Glutamatergic neuron (in vitro differentiated cells): ENCODE measurements around the gene CACNA1C. TPM values are rescaled to one million over a fixed set of nuclear protein-coding genes. Genes with fewer than 3 reads are reported as not detected.

Source experiments
- DNase-seq: peaks from one replicate; pipeline ENCODE4 v3.0.0; 2022
- H3K27ac Mint-ChIP-seq: one replicate; pipeline ENCODE4 v1.8.0; 2020; ENCODE audit warnings: mild to moderate bottlenecking, mixed read lengths, inconsistent platforms; ENCODE audit not compliant: unreplicated experiment
- H3K27me3 Mint-ChIP-seq: one replicate; pipeline ENCODE4 v1.8.0; 2020; ENCODE audit warnings: mild to moderate bottlenecking, moderate library complexity, mixed read lengths, inconsistent platforms; ENCODE audit not compliant: unreplicated experiment
- H3K36me3 Mint-ChIP-seq: one replicate; pipeline ENCODE4 v1.8.0; 2020; ENCODE audit warnings: mild to moderate bottlenecking, mixed read lengths, inconsistent platforms; ENCODE audit not compliant: unreplicated experiment
- H3K4me1 Mint-ChIP-seq: one replicate; pipeline ENCODE4 v1.8.0; 2020; ENCODE audit warnings: mild to moderate bottlenecking, low read depth, mixed read lengths, inconsistent platforms; ENCODE audit not compliant: unreplicated experiment
- H3K4me3 Mint-ChIP-seq: one replicate; pipeline ENCODE4 v1.8.0; 2020; ENCODE audit warnings: mild to moderate bottlenecking, mixed read lengths, inconsistent platforms; ENCODE audit not compliant: unreplicated experiment
- H3K9me3 Mint-ChIP-seq: one replicate; pipeline ENCODE4 v1.8.0; 2020; ENCODE audit warnings: mild to moderate bottlenecking, moderate library complexity, mixed read lengths, inconsistent platforms; ENCODE audit not compliant: unreplicated experiment
- total RNA-seq: library from RNA; stranded (reverse); fragmentation: NEBNext Ultra II Directional; extraction: Animal tissue kit (Norgen Biotek cat#: 25700); gene quantifications from one replicate; pipeline ENCODE4 v1.2.1, GENCODE V29; 2021; ENCODE audit not compliant: unreplicated experiment
- TF ChIP-seq, protein P1 (sequence below): fragments of 200-600 bp; sonication (generic); IDR thresholded peaks from one replicate; pipeline ENCODE4 v1.5.0; 2021; ENCODE audit not compliant: partially characterized antibody, unreplicated experiment

Gene CACNA1C
- total RNA-seq, 1 donor from 2014 or later: 11.0 TPM

DNA sequence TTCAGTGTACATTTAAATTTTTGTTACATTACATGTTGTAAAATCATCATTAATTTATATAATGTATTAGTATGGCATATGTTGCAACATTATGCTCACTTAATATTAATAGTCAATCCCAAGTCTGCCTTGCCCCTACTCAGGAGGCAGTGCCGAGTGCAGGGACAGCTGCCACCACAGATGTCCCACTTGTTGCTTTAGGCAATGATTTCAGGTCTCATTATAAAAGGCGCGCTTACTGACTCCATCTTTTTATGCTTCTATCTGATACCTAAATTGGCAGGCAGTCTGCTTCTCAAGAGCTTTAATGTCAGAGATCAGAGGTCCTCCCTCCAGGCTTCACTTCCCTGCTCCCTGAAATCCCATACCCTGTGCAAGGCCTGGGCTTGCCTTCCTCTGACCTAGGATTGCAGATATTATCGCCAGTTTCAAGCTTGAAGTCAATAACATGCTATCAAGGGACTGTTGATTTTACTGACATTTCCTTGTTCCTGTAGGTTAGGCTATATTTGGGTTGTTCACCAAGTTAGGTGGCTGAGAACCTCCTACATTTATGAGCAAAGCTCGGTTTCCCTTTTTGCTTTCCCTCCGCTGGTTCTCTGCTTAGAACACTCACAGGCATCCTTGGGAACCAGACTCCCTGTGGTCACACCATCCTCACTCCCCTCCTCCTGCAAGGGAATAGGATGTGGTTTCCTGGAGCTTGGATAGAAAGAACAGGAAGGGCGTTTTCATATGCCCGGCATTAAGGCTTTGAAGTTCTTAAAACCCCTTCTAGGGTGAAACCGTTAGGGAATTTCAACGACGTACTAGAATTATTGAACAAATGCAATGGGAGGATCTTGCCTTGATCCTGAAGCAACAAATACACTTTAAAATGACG, 533.6 kb downstream of the CACNA1C start:
- H3K4me1 Mint-ChIP-seq: peaks cover 28% of the 10 kb centered on the region
- peaks cover 5% of the 10 kb centered on the region for H3K9me3 Mint-ChIP-seq
- no peaks in the 10 kb centered on the region for H3K27me3 Mint-ChIP-seq
- DNase-seq: no peak
- H3K36me3 Mint-ChIP-seq: peaks cover 16% of the 10 kb centered on the region
- H3K27ac Mint-ChIP-seq: no peak overlapping the region
- H3K4me3 Mint-ChIP-seq: no peak overlapping the region
- TF ChIP-seq, protein P1, sequence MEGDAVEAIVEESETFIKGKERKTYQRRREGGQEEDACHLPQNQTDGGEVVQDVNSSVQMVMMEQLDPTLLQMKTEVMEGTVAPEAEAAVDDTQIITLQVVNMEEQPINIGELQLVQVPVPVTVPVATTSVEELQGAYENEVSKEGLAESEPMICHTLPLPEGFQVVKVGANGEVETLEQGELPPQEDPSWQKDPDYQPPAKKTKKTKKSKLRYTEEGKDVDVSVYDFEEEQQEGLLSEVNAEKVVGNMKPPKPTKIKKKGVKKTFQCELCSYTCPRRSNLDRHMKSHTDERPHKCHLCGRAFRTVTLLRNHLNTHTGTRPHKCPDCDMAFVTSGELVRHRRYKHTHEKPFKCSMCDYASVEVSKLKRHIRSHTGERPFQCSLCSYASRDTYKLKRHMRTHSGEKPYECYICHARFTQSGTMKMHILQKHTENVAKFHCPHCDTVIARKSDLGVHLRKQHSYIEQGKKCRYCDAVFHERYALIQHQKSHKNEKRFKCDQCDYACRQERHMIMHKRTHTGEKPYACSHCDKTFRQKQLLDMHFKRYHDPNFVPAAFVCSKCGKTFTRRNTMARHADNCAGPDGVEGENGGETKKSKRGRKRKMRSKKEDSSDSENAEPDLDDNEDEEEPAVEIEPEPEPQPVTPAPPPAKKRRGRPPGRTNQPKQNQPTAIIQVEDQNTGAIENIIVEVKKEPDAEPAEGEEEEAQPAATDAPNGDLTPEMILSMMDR: no peak

DNA sequence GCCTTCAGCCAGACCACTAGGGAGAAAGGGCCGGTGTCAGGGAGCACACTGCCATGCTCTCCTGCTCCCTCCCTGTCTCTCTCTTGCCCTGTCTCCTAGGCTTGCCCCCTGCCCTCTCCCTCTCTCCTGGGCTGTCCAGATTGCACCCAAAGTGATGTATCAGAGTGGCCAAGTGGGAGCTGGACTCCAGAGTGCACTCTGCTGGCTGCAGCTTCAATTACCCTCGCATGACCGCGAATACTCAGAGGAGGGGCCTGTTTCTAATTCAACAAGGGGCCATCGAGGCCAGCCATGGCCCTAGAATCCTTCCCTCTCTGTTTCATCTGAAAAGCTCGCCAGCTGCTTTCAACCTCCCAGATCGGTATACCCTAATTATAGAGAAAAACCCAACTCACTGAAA, 535.6 kb downstream of the CACNA1C start:
- Mint-ChIP-seq H3K27ac (no peak overlapping the region), H3K36me3 (peaks cover 30% of the 10 kb centered on the region), H3K9me3 (peaks cover 7% of the 10 kb centered on the region), H3K27me3 (no peaks in the 10 kb centered on the region), H3K4me1 (peaks cover 23% of the 10 kb centered on the region), H3K4me3 (no peak overlapping the region)
- TF ChIP-seq, protein P1: no peak
- no peak for DNase-seq

DNA sequence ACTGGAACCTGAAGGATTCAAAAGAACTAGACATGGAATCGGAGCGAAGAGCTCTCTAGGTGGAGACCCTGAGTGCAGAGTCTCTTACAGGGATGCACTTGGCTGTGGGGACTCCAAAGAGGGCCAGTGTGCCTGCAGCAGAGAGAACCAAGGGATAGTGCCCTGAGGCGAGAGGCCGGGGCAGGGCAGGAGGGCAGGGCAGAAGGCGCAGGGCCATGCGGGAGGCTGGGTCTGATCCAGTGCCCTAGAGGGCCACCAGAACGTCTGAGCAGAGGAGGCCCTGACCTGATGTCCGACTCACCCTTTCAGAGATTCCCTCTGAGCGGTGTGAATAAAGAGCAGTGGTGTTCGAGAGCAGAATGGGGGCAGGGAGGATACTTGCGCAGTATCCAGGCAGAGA, 536.6 kb downstream of the CACNA1C start:
- TF ChIP-seq, protein P1: no peak
- peaks cover 39% of the 10 kb centered on the region for H3K36me3 Mint-ChIP-seq
- no peak overlapping the region for H3K4me3 Mint-ChIP-seq
- no peak overlapping the region for H3K27ac Mint-ChIP-seq
- H3K4me1 Mint-ChIP-seq: peaks cover 23% of the 10 kb centered on the region
- H3K27me3 Mint-ChIP-seq: no peaks in the 10 kb centered on the region
- DNase-seq: no peak
- peaks cover 9% of the 10 kb centered on the region for H3K9me3 Mint-ChIP-seq

DNA sequence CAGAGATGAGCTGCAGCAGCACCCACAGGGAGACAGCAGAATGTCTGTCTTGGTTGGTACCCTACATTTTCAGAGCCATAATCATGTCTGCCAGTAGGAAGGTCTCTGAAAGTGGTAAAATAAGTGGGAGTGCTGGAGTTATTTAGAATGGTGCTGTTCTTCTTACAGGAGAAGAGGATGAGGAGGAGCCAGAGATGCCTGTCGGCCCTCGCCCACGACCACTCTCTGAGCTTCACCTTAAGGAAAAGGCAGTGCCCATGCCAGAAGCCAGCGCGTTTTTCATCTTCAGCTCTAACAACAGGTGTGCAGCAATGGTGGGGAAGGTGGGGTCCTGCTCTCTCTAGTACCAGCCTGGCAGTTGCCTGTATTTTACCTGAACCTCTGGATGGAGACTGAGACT, 540.3 kb downstream of the CACNA1C start:
- no peak for DNase-seq
- no peak overlapping the region for H3K4me3 Mint-ChIP-seq
- H3K9me3 Mint-ChIP-seq: peaks cover 8% of the 10 kb centered on the region
- H3K36me3 Mint-ChIP-seq: peaks cover 59% of the 10 kb centered on the region
- H3K27ac Mint-ChIP-seq: no peak overlapping the region
- H3K4me1 Mint-ChIP-seq: peaks cover 1% of the 10 kb centered on the region
- no peaks in the 10 kb centered on the region for H3K27me3 Mint-ChIP-seq
- TF ChIP-seq, protein P1: no peak

DNA sequence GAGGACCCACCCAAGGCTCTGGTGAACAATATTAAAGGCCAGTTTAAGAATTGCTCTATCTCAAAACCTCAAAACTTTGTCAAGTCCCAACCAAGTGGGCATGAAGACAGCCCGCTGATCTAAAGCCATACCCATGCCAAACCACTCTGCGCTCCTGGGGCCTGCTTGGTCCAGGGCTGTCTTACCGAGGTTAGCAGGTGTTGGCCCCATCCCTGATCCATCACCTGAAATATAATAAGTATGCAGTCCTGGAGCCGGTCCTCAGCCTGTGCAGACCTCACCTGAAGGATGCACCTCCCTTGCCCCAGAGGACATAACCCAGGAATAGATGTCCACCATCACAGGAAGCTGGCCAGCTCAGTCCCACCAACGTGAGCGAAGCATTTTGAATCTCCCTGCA, 543.7 kb downstream of the CACNA1C start:
- Mint-ChIP-seq H3K27me3 (no peaks in the 10 kb centered on the region), H3K27ac (no peak overlapping the region), H3K4me3 (no peak overlapping the region)

More for the DNA sequence above, 543.7 kb downstream of the CACNA1C start:
- DNase-seq: no peak
- Mint-ChIP-seq H3K9me3 (peaks cover 8% of the 10 kb centered on the region), H3K36me3 (peaks cover 42% of the 10 kb centered on the region), H3K4me1 (no peaks in the 10 kb centered on the region)
- TF ChIP-seq, protein P1: no peak
